IMR-90 (cell line): ENCODE measurements around the gene DGKZ. TPM values are rescaled to one million over a fixed set of nuclear protein-coding genes. Genes with fewer than 3 reads are reported as not detected.

ENCODE experiments used
- ATAC-seq: fragments of 200-7000 bp; cut with Tn5 transposase; 2 replicates; pipeline ENCODE4 v1.9.1; 2020; ENCODE audit warnings: low read depth, mild to moderate bottlenecking, moderate library complexity
- BruUV-seq: library from RNA; stranded (reverse); fragments of 400-500 nt; replicated peaks from 2 replicates; lab custom pipeline; 2021; lab: Mats Ljungman, UMichigan
- CTCF ChIA-PET: fragments of 300-600 bp; formaldehyde crosslinking; extraction: SDS; loops from one replicate; lab custom pipeline; 2021; ENCODE audit warnings: antibody characterized with exemption; lab: Yijun Ruan, JAX
- POLR2A ChIA-PET: fragments of 300-600 bp; sonication (Branson Sonifier 250); formaldehyde crosslinking; loops from one replicate; lab custom pipeline; 2022; ENCODE audit warnings: antibody characterized with exemption; ENCODE audit not compliant: unreplicated experiment; lab: Charles Lee
- DNase-seq: peaks from one replicate; pipeline ENCODE4 v3.0.0; 2013
- H2AFZ ChIP-seq: replicated peaks from 2 replicates; pipeline ENCODE3; 2013; ENCODE audit warnings: low read length, mild to moderate bottlenecking; ENCODE audit not compliant: poor library complexity
- H2AK5ac ChIP-seq: 2 replicates; pipeline ENCODE4 v1.6.1; 2013; ENCODE audit warnings: low read depth, low read length, inconsistent platforms
- H2AK9ac ChIP-seq: replicated peaks from 2 replicates; pipeline ENCODE3; 2013; ENCODE audit warnings: mild to moderate bottlenecking, low read depth, low read length, moderate library complexity; ENCODE audit not compliant: poor library complexity
- H2BK120ac ChIP-seq: 2 replicates; pipeline ENCODE4 v1.6.1; 2013; ENCODE audit warnings: low read depth, low read length, inconsistent platforms
- H2BK15ac ChIP-seq: 3 replicates; pipeline ENCODE4 v1.6.1; 2013; ENCODE audit warnings: low read depth, low read length, inconsistent platforms
- H2BK20ac ChIP-seq: 2 replicates; pipeline ENCODE4 v1.6.1; 2013; ENCODE audit warnings: low read depth, mild to moderate bottlenecking, inconsistent platforms, low read length, moderate library complexity
- H2BK5ac ChIP-seq: 2 replicates; pipeline ENCODE4 v1.6.1; 2013; ENCODE audit warnings: mild to moderate bottlenecking, low read depth, low read length, inconsistent platforms; ENCODE audit not compliant: poor library complexity, severe bottlenecking
- H3K14ac ChIP-seq: replicated peaks from 2 replicates; pipeline ENCODE4 v1.6.1; 2013; ENCODE audit warnings: low read depth, low read length, inconsistent platforms
- H3K18ac ChIP-seq: 2 replicates; pipeline ENCODE4 v1.6.1; 2013; ENCODE audit warnings: low read depth, low read length, control low read depth
- H3K23ac ChIP-seq: 2 replicates; pipeline ENCODE4 v1.6.1; 2013; ENCODE audit warnings: low read depth, low read length, inconsistent platforms
- H3K27ac ChIP-seq: 2 replicates; pipeline ENCODE4 v1.5.1; 2013; ENCODE audit warnings: mild to moderate bottlenecking, control low read depth, low read length; ENCODE audit not compliant: insufficient read depth
- H3K27me3 ChIP-seq: 2 replicates; pipeline ENCODE4 v1.6.1; 2013; ENCODE audit warnings: low read length; ENCODE audit not compliant: control insufficient read depth, insufficient read depth
- H3K36me3 ChIP-seq: 2 replicates; pipeline ENCODE4 v1.6.1; 2013; ENCODE audit warnings: low read length, mixed read lengths; ENCODE audit not compliant: control insufficient read depth, insufficient read depth
- H3K4ac ChIP-seq: 2 replicates; pipeline ENCODE4 v1.6.1; 2013; ENCODE audit warnings: low read depth, low read length, inconsistent platforms
- H3K4me1 ChIP-seq: 2 replicates; pipeline ENCODE4 v1.6.1; 2013; ENCODE audit warnings: low read length, mixed read lengths; ENCODE audit not compliant: control insufficient read depth, insufficient read depth
- H3K4me2 ChIP-seq: 2 replicates; pipeline ENCODE4 v1.6.1; 2013; ENCODE audit warnings: low read depth, mild to moderate bottlenecking, control low read depth, low read length, moderate library complexity
- H3K4me3 ChIP-seq: 2 replicates; pipeline ENCODE4 v1.5.1; 2013; ENCODE audit warnings: low read depth, mild to moderate bottlenecking, control low read depth, low read length, moderate library complexity; ENCODE audit not compliant: insufficient read depth
- H3K56ac ChIP-seq: 2 replicates; pipeline ENCODE4 v1.6.1; 2013; ENCODE audit warnings: low read length, inconsistent platforms; ENCODE audit not compliant: insufficient read depth; ENCODE audit errors: extremely low read depth
- H3K79me1 ChIP-seq, 2 experiments: 2 replicates each; pipeline ENCODE4 v1.6.1; 2013; ENCODE audit warnings: low read length in 2 of 2, inconsistent platforms in 1 of 2, low read depth in 1 of 2
- H3K9ac ChIP-seq: 2 replicates; pipeline ENCODE4 v1.6.1; 2013; ENCODE audit warnings: low read depth, low read length, control low read depth
- H3K9me1 ChIP-seq: 2 replicates; pipeline ENCODE4 v1.6.1; 2013; ENCODE audit warnings: low read length, inconsistent platforms; ENCODE audit not compliant: insufficient read depth
- H3K9me3 ChIP-seq: 2 replicates; pipeline ENCODE4 v1.6.1; 2013; ENCODE audit warnings: low read length; ENCODE audit not compliant: control insufficient read depth, insufficient read depth
- H4K20me1 ChIP-seq: 2 replicates; pipeline ENCODE4 v1.6.1; 2013; ENCODE audit warnings: low read length, inconsistent platforms; ENCODE audit not compliant: insufficient read depth
- H4K5ac ChIP-seq: 2 replicates; pipeline ENCODE4 v1.6.1; 2013; ENCODE audit warnings: mild to moderate bottlenecking, low read depth, low read length, control low read depth
- H4K8ac ChIP-seq, 2 experiments: 2 replicates each; pipeline ENCODE4 v1.6.1; 2013; ENCODE audit warnings: low read depth in 2 of 2, low read length in 2 of 2, control low read depth in 1 of 2, inconsistent platforms in 1 of 2
- H4K91ac ChIP-seq: 2 replicates; pipeline ENCODE4 v1.6.1; 2013; ENCODE audit warnings: low read depth, low read length, inconsistent platforms; ENCODE audit not compliant: insufficient read depth
- FOS ChIP-seq: fragments of 150-350 bp; IDR thresholded peaks from 2 replicates; pipeline ENCODE4 v1.6.1; 2016; ENCODE audit warnings: low read depth, low read length
- MAFK ChIP-seq: IDR thresholded peaks from 2 replicates; pipeline ENCODE4 v1.6.1; 2012; ENCODE audit warnings: low read depth, low read length, improper control_type of control experiment
- MAZ ChIP-seq: IDR thresholded peaks from 2 replicates; pipeline ENCODE4 v1.6.1; 2012; ENCODE audit warnings: low read depth, mild to moderate bottlenecking, low read length, improper control_type of control experiment, moderate library complexity, borderline replicate concordance
- NFE2L2 ChIP-seq: fragments of 150-350 bp; IDR thresholded peaks from 2 replicates; pipeline ENCODE4 v1.6.1; 2016; ENCODE audit warnings: low read depth, mild to moderate bottlenecking, low read length
- WGBS, 2 experiments: methylation state at CpG; one replicate each; pipeline versions ENCODE4 v1.1.5 to v1.1.7; 2013; ENCODE audit warnings: missing lambda C conversion rate in 2 of 2; ENCODE audit not compliant: insufficient read length in 1 of 2; ENCODE audit errors: extremely low coverage in 2 of 2; 5-methylcytosine and 5-hydroxymethylcytosine counted together
- dilution Hi-C: fragments of 300-500 bp; cut with HindIII; formaldehyde crosslinking; loops from one replicate; pipeline ENCODE4 v1.14.3; 2018; ENCODE audit warnings: low sequenced_read_pairs; ENCODE audit not compliant: unreplicated experiment
- in situ Hi-C: fragments of 300-500 bp; cut with MboI; formaldehyde crosslinking; loops from 3 replicates; pipeline ENCODE4 v1.14.3; 2019; ENCODE audit warnings: low sequenced_read_pairs, inconsistent platforms, mixed read lengths
- intact Hi-C: fragments of 100-400 bp; cut with micrococcal nuclease; formaldehyde crosslinking; loops from 2 replicates; pipeline ENCODE4 v1.10.0; 2022
- polyA plus RNA-seq, 3 experiments: library from polyadenylated mRNA; depleted of rRNA; stranded (reverse); fragments of >200 nt; gene quantifications; 2 replicates each; pipeline ENCODE4 v1.2.3, GENCODE V29; 2012; ENCODE audit warnings: low replicate concordance in 1 of 3
- total RNA-seq: library from RNA; depleted of rRNA; stranded (reverse); fragments of >200 nt; gene quantifications from 2 replicates; pipeline ENCODE4 v1.2.3, GENCODE V29; 2012

The DGKZ gene
- total and polyA plus RNA-seq, 2 of the 4 experiments (the other 2 are of a cell fraction): 46.8 to 62.0 TPM

GRCh38 chr11:46387456-46387855 lies 40.2 kb downstream of the DGKZ start:
- H3K36me3 ChIP-seq: no peaks in the 10 kb centered on the region
- H4K8ac ChIP-seq: no peak overlapping the region
- H3K4ac ChIP-seq: no peak overlapping the region
- H3K23ac ChIP-seq: no peak overlapping the region
- ATAC-seq: no peak
- no peak overlapping the region for H3K9ac ChIP-seq
- H3K18ac ChIP-seq: no peak overlapping the region
- POLR2A ChIA-PET: no interaction called here
- intact Hi-C loops: loop anchor here (10.0 kb wide), 1 partner anchor 297 kb away; no protein-coding TSS in a partner anchor
- peaks cover 10% of the 10 kb centered on the region for H4K20me1 ChIP-seq
- H2BK5ac ChIP-seq: no peak overlapping the region
- H2AFZ ChIP-seq: no peak overlapping the region
- H2AK9ac ChIP-seq: no peak overlapping the region
- no peak overlapping the region for H3K4me3 ChIP-seq
- peaks cover 0 to 11% of the 10 kb centered on the region in 2 experiments; a peak in 2 of 4 replicates for H3K79me1 ChIP-seq
- H2BK15ac ChIP-seq: no peak overlapping the region
- no peak overlapping the region for H3K27ac ChIP-seq
- no peak overlapping the region for H3K56ac ChIP-seq
- TF ChIP-seq MAFK: no peak
- TF ChIP-seq FOS: no peak
- no peak for TF ChIP-seq MAZ
- no peak for TF ChIP-seq NFE2L2
- H3K27me3 ChIP-seq: peaks cover 33% of the 10 kb centered on the region
- in situ Hi-C loops: no loop called here
- H2BK120ac ChIP-seq: no peak overlapping the region
- dilution Hi-C loops: no loop called here
- H2BK20ac ChIP-seq: no peak overlapping the region
- no peak overlapping the region for H3K14ac ChIP-seq
- H3K9me1 ChIP-seq: 0 out of 2 replicates have a peak, but pooled peaks cover 5% of the 10 kb centered on the region
- WGBS, 2 experiments: no CpG with 5 or more reads among the region's 5 CpGs
- no TSS peak for BruUV-seq
- no peak overlapping the region for H2AK5ac ChIP-seq
- DNase-seq: no peak
- no peaks in the 10 kb centered on the region for H3K9me3 ChIP-seq
- no peak overlapping the region for H4K5ac ChIP-seq
- H3K4me1 ChIP-seq: peaks cover 12% of the 10 kb centered on the region; the same call in 1 of the 2 replicates
- no peak overlapping the region for H4K91ac ChIP-seq
- CTCF ChIA-PET: interaction anchor here (0.6 to 1.6 kb wide), 3 partner anchors 135 to 261 kb away, joined by 3 read pairs; no protein-coding TSS in a partner anchor
- H3K4me2 ChIP-seq: no peak overlapping the region
